ENCODE measurements around the gene PDXK.

The PDXK gene

GRCh38 chr21:43772425-43772821, 53.5 kb downstream of the PDXK start:
- H3K4me1 ChIP-seq, result peaks cover 7% of the 10 kb centered on the region; the same call in 1 of the 2 replicates
- H3K4me3 ChIP-seq, result no peak overlapping the region
- DNase-seq (ENCODE audit: low spot score in 2 of 2), result no peak
- in situ Hi-C loops (cut with MboI; ENCODE audit: low sequenced_read_pairs), result loop anchor here (10.0 kb wide), 1 partner anchor 48 kb away; no protein-coding TSS in a partner anchor
- H3K9me3 ChIP-seq, result no peaks in the 10 kb centered on the region
- H3K36me3 ChIP-seq (replicated peaks), result peaks cover 19% of the 10 kb centered on the region
- no peaks in the 10 kb centered on the region for H3K27me3 ChIP-seq (ENCODE audit: low read depth)

DNA sequence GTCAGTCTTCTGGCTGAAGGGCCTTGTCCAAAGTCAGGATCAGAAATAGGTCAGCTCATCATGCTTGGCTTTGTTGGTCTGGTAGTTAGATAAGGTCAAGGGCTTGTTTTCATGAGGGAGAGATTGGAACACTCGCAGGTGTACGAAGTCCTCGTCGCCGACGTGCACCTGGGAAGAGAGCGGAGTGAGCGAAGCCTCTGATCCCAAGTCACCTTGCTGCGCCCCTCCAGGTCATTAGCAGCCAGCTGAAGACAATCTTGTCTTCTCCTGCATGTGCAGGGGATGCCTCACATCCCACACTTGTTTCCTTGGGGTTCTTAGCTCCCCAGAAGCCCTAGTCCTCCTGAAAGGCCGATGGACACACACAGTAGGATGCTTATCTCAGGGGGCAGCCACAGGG, 55.2 kb downstream of the PDXK start:
- in situ Hi-C loops (cut with MboI; ENCODE audit: low sequenced_read_pairs), result loop anchor here (10.0 kb wide), 1 partner anchor 49 kb away; no protein-coding TSS in a partner anchor
- DNase-seq (ENCODE audit: low spot score in 2 of 2), result no peak
- Histone ChIP-seq H3K4me1 (0 out of 2 replicates have a peak, but pooled peaks cover 3% of the 10 kb centered on the region), H3K27me3 (ENCODE audit: low read depth) (no peaks in the 10 kb centered on the region), H3K9me3 (no peaks in the 10 kb centered on the region), H3K4me3 (no peak overlapping the region), H3K36me3 (replicated peaks) (peaks cover 19% of the 10 kb centered on the region)

GRCh38 chr21:43775190-43775589, 56.3 kb downstream of the PDXK start:
- in situ Hi-C loops (cut with MboI; ENCODE audit: low sequenced_read_pairs), result loop anchor here (10.0 kb wide), 1 partner anchor 50 kb away; no protein-coding TSS in a partner anchor
- 0 out of 2 replicates have a peak, but pooled peaks cover 3% of the 10 kb centered on the region for H3K4me1 ChIP-seq

GRCh38 chr21:43775795-43776430, 57.0 kb downstream of the PDXK start, which contains the start of gene CSTB:
Gene CSTB, minus strand, starts transcription at chr21:43776308. Its CDS starts 39 bp downstream, at chr21:43776269.
- DNase-seq (ENCODE audit: low spot score in 2 of 2), result peak; percentile 72 to 95
- H3K4me3 ChIP-seq, result peak within 1 kb of the TSS; percentile 58
- peaks cover 19% of the 10 kb centered on the region for H3K36me3 ChIP-seq (replicated peaks)
- H3K27me3 ChIP-seq (ENCODE audit: low read depth), result no peaks in the 10 kb centered on the region
- in situ Hi-C loops (cut with MboI; ENCODE audit: low sequenced_read_pairs), result loop anchor here (10.0 kb wide), 1 partner anchor 51 kb away; no protein-coding TSS in a partner anchor
- H3K4me1 ChIP-seq, result 0 out of 2 replicates have a peak, but pooled peaks cover 3% of the 10 kb centered on the region
- no peaks in the 10 kb centered on the region for H3K9me3 ChIP-seq

More at GRCh38 chr21:43775190-43775589, 56.3 kb downstream of the PDXK start:
- H3K36me3 ChIP-seq (replicated peaks), result peaks cover 19% of the 10 kb centered on the region
- no peaks in the 10 kb centered on the region for H3K27me3 ChIP-seq (ENCODE audit: low read depth)
- H3K4me3 ChIP-seq, result peak overlapping the region; percentile 58
- H3K9me3 ChIP-seq, result no peaks in the 10 kb centered on the region
- DNase-seq (ENCODE audit: low spot score in 2 of 2), result no peak

- Histone ChIP-seq H3K27me3 (ENCODE audit: low read depth) (no peaks in the 10 kb centered on the region), H3K36me3 (replicated peaks) (peaks cover 17% of the 10 kb centered on the region), H3K4me1 (0 out of 2 replicates have a peak, but pooled peaks cover 3% of the 10 kb centered on the region), H3K9me3 (no peaks in the 10 kb centered on the region), H3K4me3 (no peak overlapping the region)
- DNase-seq (ENCODE audit: low spot score in 2 of 2), result no peak
- in situ Hi-C loops (cut with MboI; ENCODE audit: low sequenced_read_pairs), result loop anchor here (10.0 kb wide), 1 partner anchor 53 kb away; no protein-coding TSS in a partner anchor
Observed at GRCh38 chr21:43777953-43778352, 59.0 kb downstream of the PDXK start.

- no peak for DNase-seq (ENCODE audit: low spot score in 2 of 2)
- H3K9me3 ChIP-seq, result no peaks in the 10 kb centered on the region
- no peaks in the 10 kb centered on the region for H3K27me3 ChIP-seq (ENCODE audit: low read depth)
- no peak overlapping the region for H3K4me3 ChIP-seq
- peaks cover 10% of the 10 kb centered on the region for H3K36me3 ChIP-seq (replicated peaks)
- H3K4me1 ChIP-seq, result 0 out of 2 replicates have a peak, but pooled peaks cover 3% of the 10 kb centered on the region
- in situ Hi-C loops (cut with MboI; ENCODE audit: low sequenced_read_pairs), result loop anchor here (10.0 kb wide), 1 partner anchor 54 kb away; no protein-coding TSS in a partner anchor
Observed at GRCh38 chr21:43778469-43779335, 59.8 kb downstream of the PDXK start.

DNA sequence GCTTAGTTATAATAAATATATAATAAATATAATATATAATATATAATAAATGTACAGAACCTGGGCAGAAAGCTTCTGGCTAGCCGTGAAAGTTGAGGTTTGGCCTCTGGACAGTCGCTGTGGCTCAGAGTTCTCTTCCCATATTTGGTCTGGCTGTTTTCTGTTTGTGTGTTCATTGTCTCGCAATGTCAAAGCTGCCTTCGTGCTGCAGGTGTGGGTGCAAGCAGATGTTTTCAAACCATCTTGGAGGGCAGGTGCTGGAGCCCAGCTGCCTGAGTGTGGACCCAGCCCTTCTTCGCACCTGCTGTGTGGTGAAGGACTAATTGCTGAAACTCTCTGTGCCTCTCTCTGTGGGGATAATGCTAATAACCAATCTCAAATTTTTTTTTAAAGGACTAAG, 60.7 kb downstream of the PDXK start:
- in situ Hi-C loops (cut with MboI; ENCODE audit: low sequenced_read_pairs), result loop anchor here (10.0 kb wide), 1 partner anchor 55 kb away; no protein-coding TSS in a partner anchor
- H3K4me1 ChIP-seq, result 0 out of 2 replicates have a peak, but pooled peaks cover 3% of the 10 kb centered on the region
- H3K36me3 ChIP-seq (replicated peaks), result peaks cover under 1% of the 10 kb centered on the region
- DNase-seq (ENCODE audit: low spot score in 2 of 2), result no peak
- H3K4me3 ChIP-seq, result no peak overlapping the region
- no peaks in the 10 kb centered on the region for H3K27me3 ChIP-seq (ENCODE audit: low read depth)
- no peaks in the 10 kb centered on the region for H3K9me3 ChIP-seq

DNA sequence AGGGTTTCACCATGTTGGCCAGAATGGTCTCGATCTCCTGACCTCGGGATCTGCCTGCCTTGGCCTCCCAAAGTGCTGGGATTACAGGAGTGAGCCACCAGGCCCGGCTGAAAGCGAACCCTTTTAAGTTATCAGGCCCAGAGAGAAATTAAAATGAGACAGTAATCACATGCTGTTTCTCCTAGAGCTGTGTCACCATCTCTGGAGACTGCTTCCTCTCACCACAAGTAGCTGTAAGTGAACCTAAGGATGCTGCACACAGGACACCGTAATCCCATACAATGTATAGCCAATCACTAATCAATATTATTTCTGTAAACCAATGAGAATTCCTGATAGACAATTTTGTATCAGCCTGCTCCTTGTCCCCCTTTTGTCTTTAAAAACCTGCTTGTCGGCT, 62.9 kb downstream of the PDXK start:
- no peaks in the 10 kb centered on the region for H3K9me3 ChIP-seq
- no peak for DNase-seq (ENCODE audit: low spot score in 2 of 2)
- in situ Hi-C loops (cut with MboI; ENCODE audit: low sequenced_read_pairs), result no loop called here
- no peaks in the 10 kb centered on the region for H3K4me1 ChIP-seq
- H3K4me3 ChIP-seq, result no peak overlapping the region
- H3K27me3 ChIP-seq (ENCODE audit: low read depth), result no peaks in the 10 kb centered on the region
- no peaks in the 10 kb centered on the region for H3K36me3 ChIP-seq (replicated peaks)

GRCh38 chr21:43782431-43783097, 63.6 kb downstream of the PDXK start:
- DNase-seq (ENCODE audit: low spot score in 2 of 2), result no peak
- Histone ChIP-seq H3K4me1 (no peaks in the 10 kb centered on the region), H3K36me3 (replicated peaks) (no peaks in the 10 kb centered on the region), H3K27me3 (ENCODE audit: low read depth) (no peaks in the 10 kb centered on the region), H3K9me3 (no peaks in the 10 kb centered on the region), H3K4me3 (no peak overlapping the region)
- in situ Hi-C loops (cut with MboI; ENCODE audit: low sequenced_read_pairs), result no loop called here

- DNase-seq (ENCODE audit: low spot score in 2 of 2), result no peak
- H3K9me3 ChIP-seq, result no peaks in the 10 kb centered on the region
- no peaks in the 10 kb centered on the region for H3K4me1 ChIP-seq
- in situ Hi-C loops (cut with MboI; ENCODE audit: low sequenced_read_pairs), result no loop called here
- H3K27me3 ChIP-seq (ENCODE audit: low read depth), result no peaks in the 10 kb centered on the region
- H3K4me3 ChIP-seq, result no peak overlapping the region
- no peaks in the 10 kb centered on the region for H3K36me3 ChIP-seq (replicated peaks)
Observed at GRCh38 chr21:43783098-43783700, 64.3 kb downstream of the PDXK start.

DNA sequence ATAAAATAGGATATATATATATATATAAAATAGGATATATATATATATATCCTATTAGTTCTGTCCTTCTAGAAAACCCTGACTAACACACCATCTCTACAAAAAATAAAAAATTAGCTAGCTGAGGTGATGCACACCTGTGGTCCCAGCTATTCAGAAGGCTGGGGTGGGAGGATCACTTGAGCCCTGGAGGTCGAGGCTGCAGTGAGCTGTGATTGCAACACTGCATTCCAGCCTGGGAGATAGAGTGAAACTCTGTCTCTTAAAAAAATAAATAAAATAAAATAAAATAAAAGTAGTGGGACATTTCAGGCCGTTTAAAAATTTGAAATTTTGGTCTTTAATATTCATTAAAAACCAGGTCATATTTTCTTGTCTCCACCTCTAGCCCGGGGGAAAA, 66.2 kb downstream of the PDXK start:
- H3K36me3 ChIP-seq (replicated peaks), result peaks cover 6% of the 10 kb centered on the region
- no peak for DNase-seq (ENCODE audit: low spot score in 2 of 2)
- H3K4me3 ChIP-seq, result no peak overlapping the region
- no peaks in the 10 kb centered on the region for H3K9me3 ChIP-seq
- H3K27me3 ChIP-seq (ENCODE audit: low read depth), result no peaks in the 10 kb centered on the region
- H3K4me1 ChIP-seq, result no peaks in the 10 kb centered on the region
- in situ Hi-C loops (cut with MboI; ENCODE audit: low sequenced_read_pairs), result no loop called here

GRCh38 chr21:43786300-43786806, 67.4 kb downstream of the PDXK start:
- H3K27me3 ChIP-seq (ENCODE audit: low read depth), result no peaks in the 10 kb centered on the region
- H3K36me3 ChIP-seq (replicated peaks), result peaks cover 15% of the 10 kb centered on the region
- no peaks in the 10 kb centered on the region for H3K9me3 ChIP-seq
- in situ Hi-C loops (cut with MboI; ENCODE audit: low sequenced_read_pairs), result no loop called here
- no peak for DNase-seq (ENCODE audit: low spot score in 2 of 2)
- peaks cover 7% of the 10 kb centered on the region for H3K4me1 ChIP-seq
- H3K4me3 ChIP-seq, result no peak overlapping the region
